ENCODE results near the gene ZNHIT2.

GRCh38 chr11:65141896-65142494 lies 24.5 kb upstream of the ZNHIT2 start:
- TF ChIP-seq CTCF (IDR thresholded peaks at IDR 0.05) (no peak), POLR2A (IDR thresholded peaks at IDR 0.05) (no peak)
